ENCODE measurements around the gene COP1. TPM values are rescaled to one million over a fixed set of nuclear protein-coding genes. Genes with fewer than 3 reads are reported as not detected.

COP1 gene
- total RNA-seq, 1 donor from 2014 or later, result 72.2 TPM

- H3K4me1 ChIP-seq, result no peaks in the 10 kb centered on the region
- TF ChIP-seq POLR2A (IDR thresholded peaks at IDR 0.05) (no peak), POLR2AphosphoS5 (IDR thresholded peaks at IDR 0.05; ENCODE audit: insufficient read depth in 1 of 2, low read depth in 1 of 2) (no peak)
- TF ChIP-seq, protein P1, sequence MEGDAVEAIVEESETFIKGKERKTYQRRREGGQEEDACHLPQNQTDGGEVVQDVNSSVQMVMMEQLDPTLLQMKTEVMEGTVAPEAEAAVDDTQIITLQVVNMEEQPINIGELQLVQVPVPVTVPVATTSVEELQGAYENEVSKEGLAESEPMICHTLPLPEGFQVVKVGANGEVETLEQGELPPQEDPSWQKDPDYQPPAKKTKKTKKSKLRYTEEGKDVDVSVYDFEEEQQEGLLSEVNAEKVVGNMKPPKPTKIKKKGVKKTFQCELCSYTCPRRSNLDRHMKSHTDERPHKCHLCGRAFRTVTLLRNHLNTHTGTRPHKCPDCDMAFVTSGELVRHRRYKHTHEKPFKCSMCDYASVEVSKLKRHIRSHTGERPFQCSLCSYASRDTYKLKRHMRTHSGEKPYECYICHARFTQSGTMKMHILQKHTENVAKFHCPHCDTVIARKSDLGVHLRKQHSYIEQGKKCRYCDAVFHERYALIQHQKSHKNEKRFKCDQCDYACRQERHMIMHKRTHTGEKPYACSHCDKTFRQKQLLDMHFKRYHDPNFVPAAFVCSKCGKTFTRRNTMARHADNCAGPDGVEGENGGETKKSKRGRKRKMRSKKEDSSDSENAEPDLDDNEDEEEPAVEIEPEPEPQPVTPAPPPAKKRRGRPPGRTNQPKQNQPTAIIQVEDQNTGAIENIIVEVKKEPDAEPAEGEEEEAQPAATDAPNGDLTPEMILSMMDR (IDR thresholded peaks at IDR 0.05), result no peak
- no peak overlapping the region for H3K4me3 ChIP-seq
- intact Hi-C loops (cut with DNase I), result no loop called here
- no peak overlapping the region for H3K27ac ChIP-seq
- no peaks in the 10 kb centered on the region for H3K27me3 ChIP-seq
- H3K9me3 ChIP-seq, result no peaks in the 10 kb centered on the region
- DNase-seq (ENCODE audit: extremely low spot score in 2 of 2), result no peak
- H3K36me3 ChIP-seq, result peaks cover 0 to 10% of the 10 kb centered on the region in 2 donors
Measured at GRCh38 chr1:175941164-175941563, 265.9 kb downstream of the COP1 start.

DNA sequence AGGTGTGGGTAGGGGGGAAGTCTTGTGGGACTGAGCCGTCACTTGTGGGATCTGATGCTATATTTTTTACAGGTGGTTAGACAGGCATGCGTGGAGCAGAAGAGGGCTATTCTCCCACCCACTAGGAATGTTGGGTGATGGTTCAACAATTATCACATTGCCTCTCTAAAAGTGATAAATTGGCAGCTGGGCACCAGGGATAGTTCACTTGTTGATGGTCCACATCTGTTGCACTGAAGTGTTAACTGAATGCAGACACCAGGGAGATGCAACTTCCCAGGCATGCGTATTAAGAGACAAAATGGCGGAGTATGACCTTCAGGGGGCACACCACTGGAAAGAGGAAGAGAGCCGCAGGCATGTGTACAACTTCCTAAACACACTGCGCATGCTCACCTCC, 270.4 kb downstream of the COP1 start:
- TF ChIP-seq, protein P1 (IDR thresholded peaks at IDR 0.05), result no peak
- TF ChIP-seq POLR2A (IDR thresholded peaks at IDR 0.05) (no peak), POLR2AphosphoS5 (IDR thresholded peaks at IDR 0.05; ENCODE audit: insufficient read depth in 1 of 2, low read depth in 1 of 2) (no peak)
- Histone ChIP-seq H3K36me3 (peaks cover 0 to 10% of the 10 kb centered on the region in 2 donors), H3K27me3 (no peaks in the 10 kb centered on the region), H3K4me1 (no peaks in the 10 kb centered on the region), H3K9me3 (no peaks in the 10 kb centered on the region), H3K27ac (no peak overlapping the region), H3K4me3 (no peak overlapping the region)
- intact Hi-C loops (cut with DNase I), result no loop called here
- DNase-seq (ENCODE audit: extremely low spot score in 2 of 2), result no peak

- DNase-seq (ENCODE audit: extremely low spot score in 2 of 2), result no peak
- Histone ChIP-seq H3K27me3 (no peaks in the 10 kb centered on the region), H3K4me1 (no peaks in the 10 kb centered on the region), H3K27ac (no peak overlapping the region), H3K36me3 (peaks cover 0 to 10% of the 10 kb centered on the region in 2 donors), H3K4me3 (no peak overlapping the region), H3K9me3 (no peaks in the 10 kb centered on the region)
- TF ChIP-seq POLR2A (IDR thresholded peaks at IDR 0.05) (no peak), POLR2AphosphoS5 (IDR thresholded peaks at IDR 0.05; ENCODE audit: insufficient read depth in 1 of 2, low read depth in 1 of 2) (no peak)
- TF ChIP-seq, protein P1 (IDR thresholded peaks at IDR 0.05), result no peak
- intact Hi-C loops (cut with DNase I), result no loop called here
Measured at GRCh38 chr1:175935566-175936115, 271.4 kb downstream of the COP1 start.

- H3K4me1 ChIP-seq, result no peaks in the 10 kb centered on the region
- H3K27ac ChIP-seq, result no peak overlapping the region
- no peaks in the 10 kb centered on the region for H3K27me3 ChIP-seq
- peaks cover 0 to 9% of the 10 kb centered on the region in 2 donors for H3K36me3 ChIP-seq
- H3K4me3 ChIP-seq, result no peak overlapping the region
- no peaks in the 10 kb centered on the region for H3K9me3 ChIP-seq
- TF ChIP-seq, protein P1 (IDR thresholded peaks at IDR 0.05), result no peak
- TF ChIP-seq POLR2A (IDR thresholded peaks at IDR 0.05) (no peak), POLR2AphosphoS5 (IDR thresholded peaks at IDR 0.05; ENCODE audit: insufficient read depth in 1 of 2, low read depth in 1 of 2) (no peak)
- intact Hi-C loops (cut with DNase I), result no loop called here
- DNase-seq (ENCODE audit: extremely low spot score in 2 of 2), result no peak
Measured at GRCh38 chr1:175935166-175935565, 271.9 kb downstream of the COP1 start.

GRCh38 chr1:175933801-175934200, 273.3 kb downstream of the COP1 start:
- Histone ChIP-seq H3K4me1 (no peaks in the 10 kb centered on the region), H3K27ac (no peak overlapping the region), H3K9me3 (peaks cover 3% of the 10 kb centered on the region), H3K36me3 (peaks cover 0 to 4% of the 10 kb centered on the region in 2 donors), H3K27me3 (no peaks in the 10 kb centered on the region), H3K4me3 (no peak overlapping the region)
- intact Hi-C loops (cut with DNase I), result no loop called here
- no peak for TF ChIP-seq POLR2A (IDR thresholded peaks at IDR 0.05)
- TF ChIP-seq, protein P1 (IDR thresholded peaks at IDR 0.05), result no peak
- TF ChIP-seq POLR2AphosphoS5 (IDR thresholded peaks at IDR 0.05; ENCODE audit: insufficient read depth in 1 of 2, low read depth in 1 of 2), result no peak
- no peak for DNase-seq (ENCODE audit: extremely low spot score in 2 of 2)

Data from vagina (tissue), 2 donors.